ENCODE data around the gene C3orf85.
"Not testable (repeated sequence)": the region's sequence is repeated elsewhere in the genome, so short reads cannot be mapped to it uniquely, and the experiment has no call there.

Gene C3orf85

DNA sequence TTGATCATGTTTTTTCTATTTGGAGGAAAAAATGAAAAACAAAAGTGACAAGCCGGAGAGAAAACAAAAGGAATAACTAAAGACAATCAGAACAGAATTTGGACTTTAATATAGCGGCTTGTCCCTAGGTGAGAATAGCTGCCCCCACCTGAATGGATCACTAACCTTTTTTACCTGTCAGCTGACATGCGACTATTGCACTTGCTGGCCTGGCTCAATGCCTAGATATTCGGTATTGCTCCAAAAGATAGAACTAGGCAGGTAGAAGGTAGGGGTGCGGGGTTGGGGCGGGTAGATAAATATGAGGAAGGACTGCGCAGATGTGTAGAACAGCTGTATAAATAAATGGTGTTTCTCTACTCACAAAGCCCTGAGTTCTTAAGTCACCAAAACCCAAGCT, 17.9 kb upstream of the C3orf85 start:
- in situ Hi-C loops (cut with MboI; ENCODE audit: low pct_unique_long_range_greater_than_20kb, low sequenced_read_pairs, unreplicated experiment): no loop called here
- DNase-seq (ENCODE audit: low spot score): no peak
- TF ChIP-seq, protein P1, sequence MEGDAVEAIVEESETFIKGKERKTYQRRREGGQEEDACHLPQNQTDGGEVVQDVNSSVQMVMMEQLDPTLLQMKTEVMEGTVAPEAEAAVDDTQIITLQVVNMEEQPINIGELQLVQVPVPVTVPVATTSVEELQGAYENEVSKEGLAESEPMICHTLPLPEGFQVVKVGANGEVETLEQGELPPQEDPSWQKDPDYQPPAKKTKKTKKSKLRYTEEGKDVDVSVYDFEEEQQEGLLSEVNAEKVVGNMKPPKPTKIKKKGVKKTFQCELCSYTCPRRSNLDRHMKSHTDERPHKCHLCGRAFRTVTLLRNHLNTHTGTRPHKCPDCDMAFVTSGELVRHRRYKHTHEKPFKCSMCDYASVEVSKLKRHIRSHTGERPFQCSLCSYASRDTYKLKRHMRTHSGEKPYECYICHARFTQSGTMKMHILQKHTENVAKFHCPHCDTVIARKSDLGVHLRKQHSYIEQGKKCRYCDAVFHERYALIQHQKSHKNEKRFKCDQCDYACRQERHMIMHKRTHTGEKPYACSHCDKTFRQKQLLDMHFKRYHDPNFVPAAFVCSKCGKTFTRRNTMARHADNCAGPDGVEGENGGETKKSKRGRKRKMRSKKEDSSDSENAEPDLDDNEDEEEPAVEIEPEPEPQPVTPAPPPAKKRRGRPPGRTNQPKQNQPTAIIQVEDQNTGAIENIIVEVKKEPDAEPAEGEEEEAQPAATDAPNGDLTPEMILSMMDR (IDR thresholded peaks at IDR 0.05; ENCODE audit: extremely low read depth, insufficient read depth, missing control alignments): no peak

DNA sequence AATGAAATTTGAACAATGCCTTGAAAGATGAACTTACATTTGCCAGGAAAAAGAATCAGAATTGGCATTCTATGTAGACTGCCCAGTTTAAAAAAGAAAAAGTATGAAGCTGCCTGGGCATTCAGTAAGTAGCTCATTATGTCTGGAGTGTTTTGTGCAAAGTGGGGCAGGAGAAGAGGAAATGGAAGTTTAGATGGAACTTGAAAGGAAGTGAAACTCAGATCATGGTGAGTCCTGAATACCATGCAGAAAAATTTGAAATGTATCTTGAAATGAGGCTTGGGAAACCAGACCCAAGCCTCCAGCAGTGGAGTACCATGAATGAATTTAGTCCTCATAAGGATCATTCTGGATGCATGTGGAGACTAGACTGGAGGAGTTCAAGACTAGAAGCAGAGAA, 13.8 kb upstream of the C3orf85 start:
- TF ChIP-seq, protein P1 (IDR thresholded peaks at IDR 0.05; ENCODE audit: extremely low read depth, insufficient read depth, missing control alignments): no peak
- in situ Hi-C loops (cut with MboI; ENCODE audit: low pct_unique_long_range_greater_than_20kb, low sequenced_read_pairs, unreplicated experiment): no loop called here
- no peak for DNase-seq (ENCODE audit: low spot score)

DNA sequence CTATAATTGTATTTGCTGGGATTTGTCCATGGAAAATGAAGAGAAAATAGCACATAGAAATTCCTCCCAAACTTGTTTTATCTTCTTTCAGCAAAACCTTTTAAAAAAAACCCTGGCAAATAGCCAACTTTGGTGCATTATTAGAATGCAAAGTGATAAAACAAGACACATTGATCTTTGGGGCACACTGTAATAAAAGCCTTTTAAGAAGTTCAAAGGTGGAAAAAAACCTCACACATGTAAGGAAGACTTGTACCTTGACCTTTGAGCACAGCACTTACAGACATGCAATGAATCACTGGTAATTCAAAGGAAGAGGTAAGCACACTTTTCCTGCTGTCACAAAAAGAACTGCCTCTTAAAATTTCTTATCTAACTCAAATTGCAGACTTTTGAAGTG, 10.6 kb upstream of the C3orf85 start:
- in situ Hi-C loops (cut with MboI; ENCODE audit: low pct_unique_long_range_greater_than_20kb, low sequenced_read_pairs, unreplicated experiment): no loop called here
- TF ChIP-seq, protein P1 (IDR thresholded peaks at IDR 0.05; ENCODE audit: extremely low read depth, insufficient read depth, missing control alignments): no peak
- no peak for DNase-seq (ENCODE audit: low spot score)

DNA sequence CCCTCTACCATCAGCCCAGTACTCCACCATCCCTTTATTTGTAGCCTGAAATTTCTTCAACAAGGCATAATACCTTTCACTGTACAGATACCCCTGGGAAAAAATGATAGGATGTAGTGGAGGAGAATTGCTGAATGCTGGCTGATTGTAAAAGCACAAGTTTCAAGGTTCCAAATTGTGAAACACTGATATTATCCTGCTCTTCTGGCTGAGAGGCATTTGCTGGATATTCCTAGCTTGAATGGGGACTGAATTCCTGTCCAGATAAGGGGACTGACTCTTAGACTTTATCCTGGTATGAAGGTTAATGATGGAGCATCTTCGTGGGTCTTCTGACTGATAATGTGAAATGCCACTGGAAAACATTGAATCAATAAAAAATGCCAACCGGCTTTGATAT, 9.0 kb upstream of the C3orf85 start:
- in situ Hi-C loops (cut with MboI; ENCODE audit: low pct_unique_long_range_greater_than_20kb, low sequenced_read_pairs, unreplicated experiment): no loop called here
- DNase-seq (ENCODE audit: low spot score): no peak
- TF ChIP-seq, protein P1 (IDR thresholded peaks at IDR 0.05; ENCODE audit: extremely low read depth, insufficient read depth, missing control alignments): no peak

DNA sequence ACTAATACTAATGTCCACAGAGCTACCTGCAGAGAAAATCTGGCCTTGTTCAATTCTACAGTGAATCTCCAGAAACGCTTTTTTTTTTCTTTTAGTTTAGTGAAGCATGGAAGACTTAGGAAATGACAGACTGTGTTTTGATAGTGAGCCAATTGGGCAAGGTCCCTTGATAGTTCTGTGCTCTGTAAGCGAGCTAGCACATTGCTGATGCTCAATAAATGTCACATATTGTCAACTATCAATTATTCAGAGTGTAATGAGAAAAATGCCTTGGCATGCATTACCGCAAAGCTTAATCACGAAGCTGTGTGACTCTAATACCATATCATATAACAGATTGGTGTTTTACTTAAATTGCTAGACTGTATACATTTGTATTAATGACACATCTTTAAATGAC, 5.2 kb upstream of the C3orf85 start:
- in situ Hi-C loops (cut with MboI; ENCODE audit: low pct_unique_long_range_greater_than_20kb, low sequenced_read_pairs, unreplicated experiment): no loop called here
- no peak for DNase-seq (ENCODE audit: low spot score)
- TF ChIP-seq, protein P1 (IDR thresholded peaks at IDR 0.05; ENCODE audit: extremely low read depth, insufficient read depth, missing control alignments): no peak

DNA sequence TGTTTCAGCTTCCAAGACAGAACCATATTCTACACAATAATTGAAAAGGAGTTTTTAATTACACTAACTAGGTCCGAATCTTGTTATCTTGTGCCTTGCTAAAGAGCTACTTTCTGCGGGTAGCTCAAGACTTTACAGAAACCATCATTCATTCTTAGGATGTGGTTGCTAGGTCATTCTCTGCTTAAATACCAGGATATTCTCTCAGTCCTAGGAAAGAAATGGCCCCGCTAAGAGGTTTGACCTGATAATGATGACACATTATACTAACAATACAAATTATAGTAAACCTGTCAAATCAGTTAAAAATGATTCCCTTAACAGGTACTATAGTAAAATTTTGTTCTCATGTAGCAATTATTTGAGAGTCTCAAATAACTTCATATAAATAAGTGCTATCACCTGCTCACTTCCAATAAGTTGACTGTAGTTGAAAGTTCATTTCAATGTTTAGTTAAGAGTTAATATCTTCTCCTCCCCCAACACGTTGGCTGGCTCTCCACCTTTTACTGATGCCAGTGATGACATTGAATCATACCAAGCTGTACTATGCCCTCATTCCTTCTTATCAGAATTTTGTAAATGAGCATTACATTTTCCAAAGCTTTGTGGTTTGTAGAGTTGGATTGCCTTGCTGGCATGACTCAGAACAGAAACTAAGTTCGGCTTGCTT, 3.6 kb upstream of the C3orf85 start:
- TF ChIP-seq, protein P1 (IDR thresholded peaks at IDR 0.05; ENCODE audit: extremely low read depth, insufficient read depth, missing control alignments): no peak
- DNase-seq (ENCODE audit: low spot score): no peak
- in situ Hi-C loops (cut with MboI; ENCODE audit: low pct_unique_long_range_greater_than_20kb, low sequenced_read_pairs, unreplicated experiment): no loop called here

DNA sequence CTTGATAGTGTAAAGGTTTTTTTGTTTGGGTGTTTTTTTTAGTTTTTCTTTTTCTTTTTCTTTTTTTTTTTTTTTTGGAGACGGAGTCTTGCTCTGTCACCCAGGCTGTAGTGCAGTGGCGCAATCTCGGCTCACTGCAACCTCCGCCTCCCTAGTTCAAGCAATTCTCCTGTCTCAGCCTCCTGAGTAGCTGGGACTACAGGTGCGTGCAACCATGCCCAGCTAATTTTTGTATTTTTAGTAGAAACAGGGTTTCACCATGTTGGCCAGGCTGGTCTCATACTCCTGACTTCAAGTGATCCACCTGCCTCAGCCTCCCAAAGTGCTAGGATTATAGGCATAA, 3.1 kb upstream of the C3orf85 start:
- in situ Hi-C loops (cut with MboI; ENCODE audit: low pct_unique_long_range_greater_than_20kb, low sequenced_read_pairs, unreplicated experiment): not testable (repeated sequence)

More for the DNA sequence above, 3.1 kb upstream of the C3orf85 start:
- not testable (repeated sequence) for DNase-seq (ENCODE audit: low spot score)

Measured in GM13977 (cell line).